ENCODE data around the gene C1orf35.

Gene C1orf35

GRCh38 chr1:228095161-228095560 is 8.0 kb downstream of the C1orf35 start:
- no peak for DNase-seq (ENCODE audit: low read depth in 1 of 2, low spot score in 1 of 2)

- no peak for DNase-seq (ENCODE audit: low read depth in 1 of 2, low spot score in 1 of 2)
Observed at GRCh38 chr1:228094432-228095016, 8.6 kb downstream of the C1orf35 start.

GRCh38 chr1:228093050-228093906 is 9.8 kb downstream of the C1orf35 start:
- no peak for DNase-seq (ENCODE audit: low read depth in 1 of 2, low spot score in 1 of 2)

- no peak for DNase-seq (ENCODE audit: low read depth in 1 of 2, low spot score in 1 of 2)
Observed at GRCh38 chr1:228092342-228093049, 10.6 kb downstream of the C1orf35 start.

GRCh38 chr1:228091084-228091483 is 12.0 kb downstream of the C1orf35 start:
- no peak for DNase-seq (ENCODE audit: low read depth in 1 of 2, low spot score in 1 of 2)

- no peak for DNase-seq (ENCODE audit: low read depth in 1 of 2, low spot score in 1 of 2)
Observed at GRCh38 chr1:228090613-228091081, 12.5 kb downstream of the C1orf35 start.

GRCh38 chr1:228089519-228090380 is 13.4 kb downstream of the C1orf35 start:
- DNase-seq (ENCODE audit: low read depth in 1 of 2, low spot score in 1 of 2) = no peak

GRCh38 chr1:228088586-228089498 is 14.3 kb downstream of the C1orf35 start:
- no peak for DNase-seq (ENCODE audit: low read depth in 1 of 2, low spot score in 1 of 2)

- DNase-seq (ENCODE audit: low read depth in 1 of 2, low spot score in 1 of 2) = no peak
Observed at GRCh38 chr1:228087771-228088251, 15.3 kb downstream of the C1orf35 start.

GRCh38 chr1:228085287-228085951 is 17.7 kb downstream of the C1orf35 start:
- DNase-seq (ENCODE audit: low read depth in 1 of 2, low spot score in 1 of 2) = no peak

- no peak for DNase-seq (ENCODE audit: low read depth in 1 of 2, low spot score in 1 of 2)
Observed at GRCh38 chr1:228084797-228085196, 18.3 kb downstream of the C1orf35 start.

GRCh38 chr1:228084325-228084724 is 18.8 kb downstream of the C1orf35 start:
- no peak for DNase-seq (ENCODE audit: low read depth in 1 of 2, low spot score in 1 of 2)

- no peak for DNase-seq (ENCODE audit: low read depth in 1 of 2, low spot score in 1 of 2)
Observed at GRCh38 chr1:228083871-228084278, 19.2 kb downstream of the C1orf35 start.

- no peak for DNase-seq (ENCODE audit: low read depth in 1 of 2, low spot score in 1 of 2)
Observed at GRCh38 chr1:228082918-228083870, 19.9 kb downstream of the C1orf35 start.

GRCh38 chr1:228082214-228082917 is 20.8 kb downstream of the C1orf35 start, which contains the start of gene ARF1:
Gene ARF1 (plus strand): TSS chr1:228082708. CDS start chr1:228097115, 14,407 bp downstream.
- peak; percentile 93 to 95 for DNase-seq (ENCODE audit: low read depth in 1 of 2, low spot score in 1 of 2)

GRCh38 chr1:228081578-228082213 is 21.4 kb downstream of the C1orf35 start:
- no peak for DNase-seq (ENCODE audit: low read depth in 1 of 2, low spot score in 1 of 2)

GRCh38 chr1:228081144-228081543 is 22.0 kb downstream of the C1orf35 start:
- no peak for DNase-seq (ENCODE audit: low read depth in 1 of 2, low spot score in 1 of 2)

Data from stimulated activated CD4-positive, alpha-beta T cell treated with anti-CD3 and anti-CD28 coated beads, Interleukin-15, amount 100 ng/mL, for 1 hour (primary cell).